T-cell (primary cell): ENCODE measurements around the gene ADAMTS17. TPM values are rescaled to one million over a fixed set of nuclear protein-coding genes. Genes with fewer than 3 reads are reported as not detected.

Experiments used
- ATAC-seq, 4 experiments: fragments of 200-7000 bp in 3 of 4; fragments of 150-1000 bp in 1 of 4; cut with Tn5 transposase; replicated peaks in 1 of 4; 1 replicate in 3 of 4; 2 replicates in 1 of 4; pipeline ENCODE4 v1.10.0; 2021; ENCODE audit warnings: moderate library complexity in 3 of 4, mild to moderate bottlenecking in 2 of 4, moderate number of reproducible peaks in 1 of 4
- CTCF ChIA-PET, 2 donors: fragments of 300-600 bp; sonication (Branson Sonifier 250); formaldehyde crosslinking; loops; one replicate each; lab custom pipeline; 2022; ENCODE audit warnings: antibody characterized with exemption in 2 of 2; lab: Charles Lee
- POLR2A ChIA-PET, 2 donors: fragments of 300-600 bp; sonication (Branson Sonifier 250); formaldehyde crosslinking; loops; one replicate each; lab custom pipeline; 2022; ENCODE audit warnings: antibody characterized with exemption in 2 of 2; lab: Charles Lee
- DNase-seq, 35 experiments: peaks; one replicate each; pipeline versions ENCODE4 v3.0.0 to v3.0.0-alpha.2; 2013 to 2023
- H3K27ac ChIP-seq: one replicate; pipeline ENCODE4 v1.5.1; 2013; ENCODE audit warnings: low read length
- H3K27me3 ChIP-seq, 2 experiments: replicated peaks in 1 of 2; 1 replicate in 1 of 2; 2 replicates in 1 of 2; pipeline versions ENCODE4 v1.6.1 to v1.7.0; 2013; ENCODE audit warnings: low read length in 1 of 2, mixed read lengths in 1 of 2; ENCODE audit not compliant: control insufficient read depth in 2 of 2, insufficient read depth in 2 of 2; ENCODE audit errors: extremely low read depth in 1 of 2
- H3K36me3 ChIP-seq, 2 donors: 1 replicate in 1 of 2; 2 replicates in 1 of 2; pipeline versions ENCODE4 v1.6.1 to v1.7.0; 2013; ENCODE audit warnings: low read length in 1 of 2; ENCODE audit not compliant: control insufficient read depth in 2 of 2, insufficient read depth in 1 of 2; ENCODE audit errors: extremely low read depth in 1 of 2
- H3K4me1 ChIP-seq, 2 experiments: 1 replicate in 1 of 2; 2 replicates in 1 of 2; pipeline versions ENCODE4 v1.6.1 to v1.7.0; 2013; ENCODE audit warnings: low read length in 2 of 2, mixed read lengths in 1 of 2; ENCODE audit not compliant: insufficient read depth in 2 of 2, control insufficient read depth in 1 of 2; ENCODE audit errors: extremely low read depth in 1 of 2
- H3K4me3 ChIP-seq, 2 donors: 1 replicate in 1 of 2; 2 replicates in 1 of 2; pipeline versions ENCODE4 v1.5.1 to v1.7.0; 2013; ENCODE audit warnings: mild to moderate bottlenecking in 2 of 2, low read length in 1 of 2, moderate library complexity in 1 of 2; ENCODE audit not compliant: control insufficient read depth in 1 of 2; ENCODE audit errors: extremely low read depth in 1 of 2
- H3K9me3 ChIP-seq: 2 replicates; pipeline ENCODE4 v1.7.0; 2013
- H3K27ac Mint-ChIP-seq, 2 donors: one replicate each; pipeline ENCODE4 v1.8.0; 2020 to 2021; ENCODE audit warnings: mild to moderate bottlenecking in 2 of 2, mixed read lengths in 2 of 2
- H3K27me3 Mint-ChIP-seq, 2 donors: one replicate each; pipeline ENCODE4 v1.8.0; 2021 to 2022; ENCODE audit warnings: mixed read lengths in 2 of 2
- H3K36me3 Mint-ChIP-seq: one replicate; pipeline ENCODE4 v1.8.0; 2021; ENCODE audit warnings: mixed read lengths
- H3K4me1 Mint-ChIP-seq, 3 donors: one replicate each; pipeline ENCODE4 v1.8.0; 2020 to 2022; ENCODE audit warnings: mixed read lengths in 3 of 3, mild to moderate bottlenecking in 1 of 3
- H3K4me3 Mint-ChIP-seq, 3 donors: one replicate each; pipeline ENCODE4 v1.8.0; 2020 to 2022; ENCODE audit warnings: mild to moderate bottlenecking in 3 of 3, mixed read lengths in 3 of 3, moderate library complexity in 3 of 3
- H3K9me3 Mint-ChIP-seq, 3 donors: one replicate each; pipeline ENCODE4 v1.8.0; 2020 to 2022; ENCODE audit warnings: mixed read lengths in 3 of 3
- WGBS: methylation state at CpG from one replicate; pipeline ENCODE4 v1.1.5; 2013; ENCODE audit warnings: missing lambda C conversion rate; ENCODE audit not compliant: insufficient coverage; 5-methylcytosine and 5-hydroxymethylcytosine counted together
- total RNA-seq, 35 experiments: library from RNA in 6 of 35; stranded (reverse) in 6 of 35; fragments of 120-200 nt in 1 of 35; gene quantifications; one replicate each; pipeline versions ENCODE4 v1.2.1 to v1.2.4 and lab custom pipeline; 2013 to 2026

The ADAMTS17 gene
- total RNA-seq, 5 donors from 2014 or later (not counting 1 experiment from before 2014, with no cell fraction given) = 8.9 to 17.8 (median 11.6) TPM

DNA sequence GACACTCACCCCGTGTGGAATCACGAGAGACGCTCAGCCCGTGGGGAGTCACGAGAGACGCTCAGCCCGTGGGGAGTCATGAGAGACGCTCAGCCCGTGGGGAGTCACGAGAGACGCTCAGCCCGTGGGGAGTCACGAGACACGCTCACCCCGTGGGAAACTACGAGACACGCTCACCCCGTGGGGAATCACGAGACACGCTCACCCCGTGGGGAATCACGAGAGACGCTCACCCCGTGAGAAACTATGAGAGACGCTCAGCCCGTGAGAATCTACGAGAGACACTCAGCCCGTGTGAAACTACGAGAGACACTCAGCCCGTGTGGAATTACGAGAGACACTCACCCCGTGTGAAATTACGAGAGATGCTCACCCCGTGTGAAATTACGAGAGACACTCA is 49.8 kb downstream of the ADAMTS17 start:
- Mint-ChIP-seq H3K27me3 (no peaks in the 10 kb centered on the region), H3K36me3 (peaks cover 39% of the 10 kb centered on the region), H3K9me3 (peaks cover 8 to 13% (median 11%) of the 10 kb centered on the region in 3 donors), H3K4me1 (peaks cover 15 to 20% (median 18%) of the 10 kb centered on the region in 3 donors), H3K4me3 (no peak overlapping the region), H3K27ac (no peak overlapping the region)
- WGBS = 97% methylated on average over 35 of the region's 35 CpGs
- no peaks in the 10 kb centered on the region for H3K9me3 ChIP-seq
- H3K27me3 ChIP-seq = no peaks in the 10 kb centered on the region
- DNase-seq (no peak), ATAC-seq (no peak)
- H3K36me3 ChIP-seq = no peaks in the 10 kb centered on the region
- no peak overlapping the region for H3K27ac ChIP-seq
- no peaks in the 10 kb centered on the region for H3K4me1 ChIP-seq
- H3K4me3 ChIP-seq = no peak overlapping the region
- ChIA-PET CTCF (no interaction called here), POLR2A (no interaction called here)

DNA sequence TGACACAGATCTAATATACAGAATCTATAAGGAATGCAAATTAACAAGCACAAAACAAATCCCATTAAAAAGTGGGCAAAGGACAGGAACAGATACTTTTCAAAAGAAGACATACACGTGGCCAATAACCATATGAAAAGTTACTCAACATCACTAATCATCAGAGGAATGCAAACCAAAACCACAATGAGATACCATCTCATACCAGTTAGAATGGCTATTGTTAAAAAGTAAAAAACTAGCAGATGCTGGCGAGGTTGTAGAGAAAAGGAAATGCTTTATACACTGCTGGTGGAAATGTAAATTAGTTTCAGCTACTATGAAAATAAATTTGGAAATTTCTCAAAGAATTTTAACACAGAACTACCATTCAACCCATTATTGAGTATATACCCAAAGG is 50.7 kb downstream of the ADAMTS17 start:
- Histone ChIP-seq H3K4me1 (no peaks in the 10 kb centered on the region), H3K9me3 (no peaks in the 10 kb centered on the region), H3K27me3 (no peaks in the 10 kb centered on the region), H3K36me3 (no peaks in the 10 kb centered on the region), H3K4me3 (no peak overlapping the region), H3K27ac (no peak overlapping the region)
- H3K4me3 Mint-ChIP-seq = no peak overlapping the region
- peaks cover 39% of the 10 kb centered on the region for H3K36me3 Mint-ChIP-seq
- ATAC-seq (no peak), DNase-seq (no peak)
- peaks cover 15 to 20% (median 18%) of the 10 kb centered on the region in 3 donors for H3K4me1 Mint-ChIP-seq
- POLR2A ChIA-PET = no interaction called here
- H3K9me3 Mint-ChIP-seq = peaks cover 8 to 13% (median 11%) of the 10 kb centered on the region in 3 donors
- no peaks in the 10 kb centered on the region for H3K27me3 Mint-ChIP-seq
- no CpG with 5 or more reads among the region's 2 CpGs for WGBS
- H3K27ac Mint-ChIP-seq = peak overlapping the region; percentile 1 to 57
- CTCF ChIA-PET = no interaction called here

- no peaks in the 10 kb centered on the region for H3K27me3 Mint-ChIP-seq
- H3K36me3 Mint-ChIP-seq = peaks cover 52% of the 10 kb centered on the region
- CTCF ChIA-PET = no interaction called here
Measured at GRCh38 chr15:100285641-100286295, 56.0 kb downstream of the ADAMTS17 start.

DNA sequence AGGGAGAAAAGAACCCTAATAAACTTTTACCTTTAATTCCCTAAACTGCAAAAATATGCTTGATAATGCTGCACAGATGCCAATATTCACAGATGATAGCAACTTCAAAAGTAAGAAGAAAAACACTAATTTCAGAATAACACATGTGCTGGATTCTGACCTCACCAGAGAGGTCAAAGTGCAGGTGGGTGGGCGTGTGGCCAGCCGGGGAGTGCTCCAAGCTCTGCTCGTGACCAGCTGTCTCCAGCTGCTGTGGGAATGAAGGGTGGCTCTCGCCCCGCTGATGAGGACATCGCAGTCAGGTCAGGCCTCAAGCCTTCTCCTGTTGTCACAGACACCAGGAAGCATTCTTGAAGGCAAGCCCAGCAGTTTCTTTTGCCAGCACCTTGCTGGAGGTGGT is 57.1 kb downstream of the ADAMTS17 start:
- Mint-ChIP-seq H3K27ac (no peak overlapping the region), H3K36me3 (peaks cover 56% of the 10 kb centered on the region), H3K27me3 (no peaks in the 10 kb centered on the region), H3K9me3 (peaks cover 3 to 4% (median 3%) of the 10 kb centered on the region in 3 donors), H3K4me3 (no peak overlapping the region), H3K4me1 (peaks cover 2 to 8% (median 3%) of the 10 kb centered on the region in 3 donors)
- H3K27ac ChIP-seq = no peak overlapping the region
- H3K36me3 ChIP-seq = no peaks in the 10 kb centered on the region
- 94% methylated on average over 5 of the region's 6 CpGs for WGBS
- POLR2A ChIA-PET = no interaction called here
- ATAC-seq (no peak), DNase-seq (no peak)
- no peaks in the 10 kb centered on the region for H3K9me3 ChIP-seq
- H3K4me3 ChIP-seq = no peak overlapping the region
- CTCF ChIA-PET = no interaction called here
- no peaks in the 10 kb centered on the region for H3K4me1 ChIP-seq
- no peaks in the 10 kb centered on the region for H3K27me3 ChIP-seq

More at GRCh38 chr15:100285641-100286295, 56.0 kb downstream of the ADAMTS17 start:
- Histone ChIP-seq H3K4me3 (no peak overlapping the region), H3K9me3 (no peaks in the 10 kb centered on the region), H3K36me3 (no peaks in the 10 kb centered on the region), H3K27me3 (no peaks in the 10 kb centered on the region), H3K4me1 (no peaks in the 10 kb centered on the region), H3K27ac (no peak overlapping the region)
- Mint-ChIP-seq H3K27ac (no peak overlapping the region), H3K9me3 (peaks cover 3 to 4% (median 3%) of the 10 kb centered on the region in 3 donors), H3K4me1 (peaks cover 9 to 15% (median 11%) of the 10 kb centered on the region in 3 donors), H3K4me3 (no peak overlapping the region)
- DNase-seq (no peak), ATAC-seq (no peak)
- POLR2A ChIA-PET = no interaction called here
- WGBS = 89% methylated on average over 15 of the region's 15 CpGs

- DNase-seq (no peak), ATAC-seq (no peak)
- 60% methylated on average over 1 of the region's 5 CpGs for WGBS
- POLR2A ChIA-PET = no interaction called here
- Histone ChIP-seq H3K27me3 (no peaks in the 10 kb centered on the region), H3K36me3 (peaks cover 0 to under 1% of the 10 kb centered on the region in 2 donors), H3K27ac (no peak overlapping the region), H3K9me3 (no peaks in the 10 kb centered on the region), H3K4me3 (no peak overlapping the region), H3K4me1 (no peaks in the 10 kb centered on the region)
- CTCF ChIA-PET = no interaction called here
- no peak overlapping the region for H3K27ac Mint-ChIP-seq
- H3K27me3 Mint-ChIP-seq = no peaks in the 10 kb centered on the region
- H3K36me3 Mint-ChIP-seq = peaks cover 57% of the 10 kb centered on the region
- H3K4me3 Mint-ChIP-seq = no peak overlapping the region
- H3K9me3 Mint-ChIP-seq = peaks cover 0 to 4% (median 3%) of the 10 kb centered on the region in 3 donors
- H3K4me1 Mint-ChIP-seq = peaks cover 0 to 8% (median 3%) of the 10 kb centered on the region in 3 donors
Measured at GRCh38 chr15:100284191-100284590, 57.6 kb downstream of the ADAMTS17 start.

DNA sequence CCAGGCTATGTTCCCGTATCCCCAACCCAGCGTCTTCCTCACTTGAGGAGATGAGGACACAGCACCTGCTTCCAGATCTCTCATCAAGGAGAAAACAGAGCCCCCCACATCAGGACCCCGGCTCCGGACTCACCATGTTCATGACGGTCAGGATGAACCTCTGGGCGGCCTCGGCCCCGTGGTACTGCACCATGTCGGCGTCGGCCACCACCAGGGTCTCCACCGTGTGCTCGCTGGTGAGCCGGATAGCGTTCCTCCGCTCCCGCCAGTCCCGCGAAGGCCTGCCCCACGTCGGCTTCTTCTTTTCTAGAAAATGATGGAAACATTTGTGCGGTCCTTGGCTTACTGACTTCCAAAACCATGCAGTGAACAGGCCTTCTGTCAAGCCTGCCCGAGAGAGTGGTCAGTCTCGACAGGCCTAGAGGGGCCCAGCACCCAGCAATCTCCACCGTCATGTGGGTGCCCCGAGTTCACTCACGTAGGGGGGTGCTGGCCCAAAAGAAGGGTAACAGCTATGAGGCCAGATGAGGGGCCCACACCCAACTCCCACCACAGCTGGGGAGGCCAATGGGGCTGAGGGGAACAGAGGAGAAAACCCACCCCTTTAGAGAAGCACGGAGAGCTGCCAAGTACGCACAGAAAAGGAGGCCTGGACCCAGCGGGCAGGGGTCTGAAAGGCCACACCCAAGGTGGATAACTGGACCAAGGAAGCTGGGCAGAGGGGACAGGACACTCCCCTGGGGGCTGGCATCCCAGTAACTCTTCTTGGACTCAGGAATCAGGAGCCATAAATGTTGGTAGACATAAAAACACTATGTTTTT is 60.5 kb downstream of the ADAMTS17 start:
- H3K27ac Mint-ChIP-seq = no peak overlapping the region
- CTCF ChIA-PET = no interaction called here
- no peaks in the 10 kb centered on the region for H3K27me3 Mint-ChIP-seq
- no peaks in the 10 kb centered on the region for H3K4me1 ChIP-seq
- no peaks in the 10 kb centered on the region for H3K9me3 Mint-ChIP-seq
- no peak overlapping the region for H3K27ac ChIP-seq
- H3K4me3 Mint-ChIP-seq = no peak overlapping the region
- POLR2A ChIA-PET = no interaction called here
- H3K36me3 Mint-ChIP-seq = peaks cover 55% of the 10 kb centered on the region
- no peak overlapping the region for H3K4me3 ChIP-seq
- WGBS = 90% methylated on average over 28 of the region's 30 CpGs
- no peaks in the 10 kb centered on the region for H3K27me3 ChIP-seq
- peaks cover 0 to 2% of the 10 kb centered on the region in 2 donors for H3K36me3 ChIP-seq
- DNase-seq (no peak), ATAC-seq (no peak)
- no peaks in the 10 kb centered on the region for H3K4me1 Mint-ChIP-seq
- no peaks in the 10 kb centered on the region for H3K9me3 ChIP-seq
